Memory B cell (primary cell): Measurements from ENCODE around the gene IRAK3.
"Not testable (repeated sequence)": the region's sequence is repeated elsewhere in the genome, so short reads cannot be mapped to it uniquely, and the experiment has no call there.

ENCODE experiments used
- ATAC-seq: fragments of 150-1000 bp; cut with Tn5 transposase; 2 replicates; pipeline ENCODE4 v1.10.0; 2021; ENCODE audit warnings: low read depth, mild to moderate bottlenecking, moderate library complexity
- DNase-seq, 2 donors: peaks; one replicate each; pipeline ENCODE4 v3.0.0; 2022; ENCODE audit warnings: low spot score in 2 of 2
- H3K27ac Mint-ChIP-seq: one replicate; pipeline ENCODE4 v1.8.0; 2022; ENCODE audit warnings: mild to moderate bottlenecking, moderate library complexity, mixed read lengths
- H3K27me3 Mint-ChIP-seq: one replicate; pipeline ENCODE4 v1.8.0; 2022; ENCODE audit warnings: mixed read lengths
- H3K36me3 Mint-ChIP-seq: one replicate; pipeline ENCODE4 v1.8.0; 2022; ENCODE audit warnings: mild to moderate bottlenecking, mixed read lengths
- H3K4me1 Mint-ChIP-seq: one replicate; pipeline ENCODE4 v1.8.0; 2022; ENCODE audit warnings: mixed read lengths
- H3K4me3 Mint-ChIP-seq: one replicate; pipeline ENCODE4 v1.8.0; 2022; ENCODE audit warnings: mild to moderate bottlenecking, moderate library complexity, mixed read lengths
- H3K9me3 Mint-ChIP-seq: one replicate; pipeline ENCODE4 v1.8.0; 2022; ENCODE audit warnings: mixed read lengths

IRAK3 gene

DNA sequence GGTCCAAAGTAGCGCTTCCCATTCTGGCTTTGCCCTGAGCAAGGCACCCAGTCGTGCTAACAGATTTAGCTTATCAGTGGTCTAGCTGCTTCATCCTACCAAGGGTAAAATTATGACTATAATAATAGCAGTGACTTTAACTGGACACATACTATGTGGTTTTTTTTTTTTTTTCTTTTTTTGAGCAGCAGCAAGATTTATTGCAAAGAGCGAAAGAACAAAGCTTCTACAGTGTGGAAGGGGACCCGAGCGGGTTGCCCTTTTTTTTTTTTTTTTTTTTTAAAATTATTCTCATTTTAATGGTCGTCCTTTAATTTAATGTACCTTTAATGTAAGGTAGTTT is 113.8 kb downstream of the IRAK3 start:
- Mint-ChIP-seq H3K27me3 (peaks cover 1% of the 10 kb centered on the region), H3K9me3 (no peaks in the 10 kb centered on the region), H3K4me1 (peaks cover 25% of the 10 kb centered on the region), H3K36me3 (peaks cover 7% of the 10 kb centered on the region), H3K4me3 (peak overlapping the region; percentile 98), H3K27ac (peak overlapping the region; percentile 95)
- ATAC-seq (no peak), DNase-seq (no peak)

DNA sequence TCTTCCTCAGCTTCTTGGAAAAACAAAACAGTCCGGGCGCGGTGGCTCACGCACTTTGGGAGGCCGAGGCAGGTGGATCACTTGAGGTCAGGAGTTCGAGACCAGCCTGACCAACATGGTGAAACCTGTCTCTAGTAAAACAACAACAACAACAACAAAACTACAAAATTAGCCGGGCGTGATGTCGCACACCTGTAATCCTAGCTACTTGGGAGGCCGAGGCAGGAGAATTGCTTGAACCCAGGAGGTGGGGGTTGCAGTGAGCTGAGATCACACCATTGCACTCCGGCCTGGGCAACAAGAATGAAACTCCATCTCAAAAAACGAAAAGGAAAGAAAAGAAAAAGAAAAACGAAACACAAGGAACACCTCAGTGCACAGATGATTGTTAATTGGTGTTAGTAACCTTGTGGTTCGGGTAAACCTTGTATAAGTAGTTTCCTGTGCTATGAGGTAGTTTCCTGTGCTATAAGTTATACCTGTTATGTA is 114.3 kb downstream of the IRAK3 start:
- not testable (repeated sequence) for H3K9me3 Mint-ChIP-seq, DNase-seq, H3K36me3 Mint-ChIP-seq, H3K27me3 Mint-ChIP-seq
- ATAC-seq: peak; percentile 17
- peaks cover 25% of the 10 kb centered on the region for H3K4me1 Mint-ChIP-seq
- peak overlapping the region; percentile 95 for H3K27ac Mint-ChIP-seq
- H3K4me3 Mint-ChIP-seq: peak overlapping the region; percentile 98
